Calu3 (cell line): ENCODE results near the gene BMP2. TPM values are rescaled to one million over a fixed set of nuclear protein-coding genes. Genes with fewer than 3 reads are reported as not detected.

ENCODE experiments used
- BruUV-seq: library from RNA; stranded (reverse); fragments of 400-500 nt; replicated peaks from 2 replicates; lab custom pipeline; 2021; lab: Mats Ljungman, UMichigan
- CTCF ChIA-PET: fragments of 300-600 bp; sonication (Branson Sonifier 250); formaldehyde crosslinking; loops from one replicate; lab custom pipeline; 2022; ENCODE audit warnings: antibody characterized with exemption; lab: Charles Lee
- DNase-seq: peaks from one replicate; pipeline ENCODE4 v3.0.0; 2022
- H3K27ac Mint-ChIP-seq: one replicate; pipeline ENCODE4 v1.8.0; 2022; ENCODE audit warnings: mixed read lengths; ENCODE audit not compliant: unreplicated experiment
- H3K27me3 Mint-ChIP-seq: one replicate; pipeline ENCODE4 v1.8.0; 2022; ENCODE audit warnings: mixed read lengths; ENCODE audit not compliant: unreplicated experiment
- H3K36me3 Mint-ChIP-seq: one replicate; pipeline ENCODE4 v1.8.0; 2022; ENCODE audit warnings: mild to moderate bottlenecking, moderate library complexity, mixed read lengths; ENCODE audit not compliant: insufficient read depth, unreplicated experiment
- H3K4me1 Mint-ChIP-seq: one replicate; pipeline ENCODE4 v1.8.0; 2022; ENCODE audit warnings: mild to moderate bottlenecking, low read depth, mixed read lengths; ENCODE audit not compliant: unreplicated experiment
- H3K4me3 Mint-ChIP-seq: one replicate; pipeline ENCODE4 v1.8.0; 2022; ENCODE audit warnings: mild to moderate bottlenecking, low read depth, moderate library complexity, mixed read lengths; ENCODE audit not compliant: unreplicated experiment
- H3K9me3 Mint-ChIP-seq: one replicate; pipeline ENCODE4 v1.8.0; 2022; ENCODE audit warnings: low read depth, mixed read lengths; ENCODE audit not compliant: unreplicated experiment
- CTCF ChIP-seq: fragments of 200-600 bp; IDR thresholded peaks from one replicate; pipeline ENCODE4 v1.8.0; 2022; ENCODE audit warnings: antibody characterized with exemption; ENCODE audit not compliant: unreplicated experiment
- intact Hi-C: fragments of 100-400 bp; cut with micrococcal nuclease; formaldehyde crosslinking; loops from one replicate; pipeline ENCODE4 v1.10.0; 2022; ENCODE audit not compliant: unreplicated experiment
- total RNA-seq: library from RNA; stranded (reverse); gene quantifications from 2 replicates; pipeline ENCODE4 v1.2.3, GENCODE V29; 2022

BMP2 gene
- total RNA-seq, 1 experiment from 2014 or later, result 4.5 TPM

GRCh38 chr20:6768228-6769140 is 998 bp downstream of the BMP2 start:
- CTCF ChIA-PET, result no interaction called here
- TF ChIP-seq CTCF, result no peak
- Mint-ChIP-seq H3K9me3 (no peaks in the 10 kb centered on the region), H3K36me3 (peaks cover 23% of the 10 kb centered on the region), H3K4me1 (peaks cover 8% of the 10 kb centered on the region), H3K4me3 (peak overlapping the region; percentile 76), H3K27me3 (no peaks in the 10 kb centered on the region), H3K27ac (no peak overlapping the region)
- intact Hi-C loops, result loop anchor here (5.0 kb wide), 1 partner anchor 66 kb away; no protein-coding TSS in a partner anchor
- peak; percentile 24 for DNase-seq
- BruUV-seq, result no TSS peak

- no peak for TF ChIP-seq CTCF
- Mint-ChIP-seq H3K9me3 (no peaks in the 10 kb centered on the region), H3K27ac (no peak overlapping the region), H3K4me1 (peaks cover 8% of the 10 kb centered on the region), H3K36me3 (peaks cover 23% of the 10 kb centered on the region), H3K27me3 (no peaks in the 10 kb centered on the region), H3K4me3 (peak overlapping the region; percentile 76)
- intact Hi-C loops, result loop anchor here (5.0 kb wide), 1 partner anchor 68 kb away; no protein-coding TSS in a partner anchor
- DNase-seq, result peak; percentile 52
- BruUV-seq, result no TSS peak
- CTCF ChIA-PET, result interaction anchor here (0.7 kb wide), 1 partner anchor 1553 kb away, joined by 3 read pairs; no protein-coding TSS in a partner anchor
These were observed 2.7 kb downstream of the BMP2 start for GRCh38 chr20:6769903-6770785.

GRCh38 chr20:6770786-6771100 is 3.3 kb downstream of the BMP2 start:
- H3K36me3 Mint-ChIP-seq, result peaks cover 23% of the 10 kb centered on the region
- no peak overlapping the region for H3K27ac Mint-ChIP-seq
- H3K4me1 Mint-ChIP-seq, result peaks cover 8% of the 10 kb centered on the region
- peak overlapping the region; percentile 76 for H3K4me3 Mint-ChIP-seq
- no peaks in the 10 kb centered on the region for H3K27me3 Mint-ChIP-seq
- no peaks in the 10 kb centered on the region for H3K9me3 Mint-ChIP-seq
- CTCF ChIA-PET, result no interaction called here
- TSS peak; percentile 10 for BruUV-seq
- intact Hi-C loops, result no loop called here
- TF ChIP-seq CTCF, result no peak
- no peak for DNase-seq

GRCh38 chr20:6780433-6781190 is 13.1 kb downstream of the BMP2 start:
- no peaks in the 10 kb centered on the region for H3K36me3 Mint-ChIP-seq
- no TSS peak for BruUV-seq
- H3K9me3 Mint-ChIP-seq, result no peaks in the 10 kb centered on the region
- DNase-seq, result no peak
- H3K27me3 Mint-ChIP-seq, result no peaks in the 10 kb centered on the region
- TF ChIP-seq CTCF, result no peak
- H3K4me3 Mint-ChIP-seq, result no peak overlapping the region
- intact Hi-C loops, result no loop called here
- H3K27ac Mint-ChIP-seq, result no peak overlapping the region
- peaks cover 7% of the 10 kb centered on the region for H3K4me1 Mint-ChIP-seq
- CTCF ChIA-PET, result no interaction called here
